H7 (cell line): ENCODE data around the gene TMEM63A. TPM values are rescaled to one million over a fixed set of nuclear protein-coding genes. Genes with fewer than 3 reads are reported as not detected.
A peak's percentile ranks its signal among the peaks of the same experiment; 100 is the strongest.

Experiments
- DNase-seq: peaks from one replicate; pipeline ENCODE4 v3.0.0; 2012
- H3K27me3 ChIP-seq: 2 replicates; pipeline ENCODE4 v1.6.0; 2011; ENCODE audit warnings: mild to moderate bottlenecking, low read length; ENCODE audit not compliant: control insufficient read depth, insufficient read depth
- H3K36me3 ChIP-seq: replicated peaks from 2 replicates; pipeline ENCODE4 v1.5.1; 2011; ENCODE audit warnings: low read length; ENCODE audit not compliant: control insufficient read depth, insufficient read depth
- H3K4me3 ChIP-seq: 2 replicates; pipeline ENCODE4 v1.5.1; 2011; ENCODE audit warnings: low read depth, mild to moderate bottlenecking, control low read depth, low read length, moderate library complexity; ENCODE audit not compliant: insufficient read depth
- total RNA-seq: library from RNA; depleted of rRNA; stranded (reverse); fragments of >200 nt; shearing (Covaris generic); gene quantifications from 2 replicates; pipeline ENCODE4 v1.2.3, GENCODE V29; 2014

Gene TMEM63A
- total RNA-seq, 1 experiment from 2014 or later, result 101 TPM

DNA sequence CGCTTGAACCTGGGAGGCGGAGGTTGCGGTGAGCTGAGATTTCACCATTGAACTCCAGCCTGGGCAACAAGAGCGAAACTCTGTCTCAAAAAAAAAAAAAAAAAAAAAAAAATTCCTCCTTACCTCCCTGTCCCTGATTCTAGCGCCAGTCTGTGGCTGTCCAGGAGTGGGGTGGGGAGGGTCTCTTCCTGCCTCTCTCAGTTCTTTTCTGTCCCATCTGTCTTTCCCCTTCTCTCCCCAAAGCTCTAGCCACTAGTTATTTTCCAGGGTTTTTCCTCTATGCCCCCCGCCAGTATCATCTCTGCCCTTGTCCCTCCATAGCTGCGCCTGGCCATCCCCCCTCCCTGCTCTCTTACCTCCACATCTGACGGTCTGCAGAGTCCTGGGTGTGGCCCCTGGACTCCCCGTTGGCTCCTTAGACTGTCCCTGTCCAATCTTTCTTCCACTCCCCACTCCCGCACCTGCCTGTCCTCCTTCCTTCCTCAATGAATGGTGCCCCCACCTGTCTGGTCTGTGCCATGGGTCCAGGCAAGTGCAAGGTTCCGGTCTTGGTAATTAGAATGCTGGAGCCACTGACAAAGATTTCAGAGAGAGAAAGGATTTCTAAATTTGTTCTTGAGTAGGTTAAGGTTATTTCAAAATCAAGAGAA is 1.6 kb upstream of the TMEM63A start:
- DNase-seq, result no peak
- Histone ChIP-seq H3K27me3 (no peaks in the 10 kb centered on the region), H3K4me3 (peak overlapping the region; percentile 97), H3K36me3 (peaks cover 25% of the 10 kb centered on the region)

DNA sequence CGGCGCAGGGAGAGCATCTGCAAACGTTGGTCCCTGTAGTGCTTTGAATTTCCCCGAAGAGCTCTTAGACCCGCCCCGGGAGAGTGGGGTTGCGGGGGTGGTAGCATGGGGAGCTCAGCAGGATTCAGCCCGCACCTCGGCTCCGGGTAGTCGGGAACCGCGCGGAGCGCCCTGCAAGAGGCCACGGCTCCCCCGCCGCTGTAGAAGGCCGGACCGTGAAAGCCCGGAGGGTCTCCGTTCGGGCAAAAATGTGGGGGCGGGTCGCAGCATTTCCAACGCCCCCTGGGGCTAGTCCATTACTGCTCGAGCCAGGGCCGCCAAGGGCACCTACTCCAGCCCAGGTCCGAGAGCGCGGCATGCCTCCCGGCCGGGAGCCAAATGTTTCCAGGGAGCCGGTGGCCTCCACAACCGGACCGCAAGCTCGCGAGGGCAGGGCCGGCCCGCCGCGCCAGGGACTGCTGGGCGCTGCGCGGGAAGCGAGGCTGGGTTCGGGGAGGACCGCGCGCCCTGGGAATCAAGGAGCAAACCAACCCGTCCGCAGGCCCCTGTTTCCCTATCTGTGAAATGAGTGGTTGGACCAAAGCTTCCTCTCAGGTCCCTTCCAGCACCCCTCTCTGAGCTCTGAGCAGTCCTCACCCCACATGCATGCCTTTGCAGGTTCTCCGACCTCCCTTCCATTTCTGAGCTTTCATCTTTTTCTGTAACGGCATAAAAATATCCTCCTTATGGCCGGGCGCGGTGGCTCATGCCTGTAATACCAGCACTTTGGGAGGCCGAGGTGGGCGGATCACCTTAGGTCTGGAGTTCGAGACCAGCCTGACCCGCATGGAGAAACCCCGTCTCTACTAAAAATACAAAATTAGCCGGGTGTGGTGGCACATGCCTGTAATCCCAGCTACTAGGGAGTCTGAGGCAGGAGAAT is 775 bp upstream of the TMEM63A start:
- Histone ChIP-seq H3K4me3 (peak overlapping the region; percentile 97), H3K36me3 (peaks cover 25% of the 10 kb centered on the region), H3K27me3 (no peaks in the 10 kb centered on the region)
- DNase-seq, result peak; percentile 81

- no peaks in the 10 kb centered on the region for H3K27me3 ChIP-seq
- peak; percentile 77 for DNase-seq
Observed at GRCh38 chr1:225881081-225881958, 860 bp downstream of the TMEM63A start.

GRCh38 chr1:225880636-225881035 is 1.5 kb downstream of the TMEM63A start:
- Histone ChIP-seq H3K4me3 (peak overlapping the region; percentile 20; the same call in 1 of the 2 replicates), H3K36me3 (peaks cover 32% of the 10 kb centered on the region), H3K27me3 (no peaks in the 10 kb centered on the region)
- no peak for DNase-seq

More at GRCh38 chr1:225881081-225881958, 860 bp downstream of the TMEM63A start:
- peaks cover 29% of the 10 kb centered on the region for H3K36me3 ChIP-seq
- H3K4me3 ChIP-seq, result peak overlapping the region; percentile 97

DNA sequence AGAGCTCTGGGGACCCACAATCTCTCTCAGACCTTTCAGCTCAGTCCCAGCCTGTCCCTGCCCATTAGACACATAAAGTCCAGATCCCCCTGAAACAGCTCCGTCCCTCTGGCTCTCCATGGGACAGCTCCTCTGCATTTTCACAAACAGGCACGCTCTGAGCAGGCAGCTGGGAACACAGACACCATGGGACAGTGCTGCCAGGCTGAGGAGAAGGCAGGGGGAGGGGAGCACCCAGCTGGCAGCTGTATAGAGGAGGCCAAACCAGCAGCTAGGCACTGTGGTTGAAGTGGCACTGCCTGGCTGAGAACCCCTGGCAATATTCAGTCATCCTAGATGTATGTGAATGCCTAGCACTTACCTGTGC is 2.0 kb downstream of the TMEM63A start:
- H3K36me3 ChIP-seq, result peaks cover 36% of the 10 kb centered on the region
- H3K4me3 ChIP-seq, result peak overlapping the region; percentile 20; the same call in 1 of the 2 replicates
- no peak for DNase-seq
- no peaks in the 10 kb centered on the region for H3K27me3 ChIP-seq

GRCh38 chr1:225879521-225880221 is 2.5 kb downstream of the TMEM63A start:
- no peak for DNase-seq
- Histone ChIP-seq H3K36me3 (peaks cover 39% of the 10 kb centered on the region), H3K4me3 (peak overlapping the region; percentile 20; the same call in 1 of the 2 replicates), H3K27me3 (no peaks in the 10 kb centered on the region)

- no peaks in the 10 kb centered on the region for H3K27me3 ChIP-seq
Observed at GRCh38 chr1:225878282-225878681, 3.9 kb downstream of the TMEM63A start.

DNA sequence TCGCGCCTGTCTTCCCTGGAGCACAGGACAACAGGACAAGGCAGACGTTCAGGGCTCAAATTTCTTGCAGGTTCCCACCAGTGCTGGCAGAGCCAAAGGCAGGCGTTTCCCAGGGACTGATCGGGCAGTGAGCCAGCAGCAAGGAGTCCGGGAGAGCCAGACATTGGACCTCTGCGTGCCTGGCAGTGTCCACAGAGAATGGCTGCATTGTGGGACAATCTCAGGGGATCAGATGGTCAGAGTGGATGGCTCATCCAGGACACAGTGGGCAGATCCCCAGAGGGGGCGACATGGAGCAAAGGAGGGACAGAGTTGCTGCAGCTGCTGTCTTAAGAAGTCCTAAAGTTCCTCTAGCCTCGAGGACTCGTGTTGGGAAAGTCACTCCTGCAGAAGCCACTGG is 4.6 kb downstream of the TMEM63A start:
- Histone ChIP-seq H3K4me3 (no peak overlapping the region), H3K36me3 (peaks cover 52% of the 10 kb centered on the region), H3K27me3 (no peaks in the 10 kb centered on the region)
- DNase-seq, result peak; percentile 82

More at GRCh38 chr1:225878282-225878681, 3.9 kb downstream of the TMEM63A start:
- DNase-seq, result no peak
- Histone ChIP-seq H3K36me3 (peaks cover 49% of the 10 kb centered on the region), H3K4me3 (no peak overlapping the region)

DNA sequence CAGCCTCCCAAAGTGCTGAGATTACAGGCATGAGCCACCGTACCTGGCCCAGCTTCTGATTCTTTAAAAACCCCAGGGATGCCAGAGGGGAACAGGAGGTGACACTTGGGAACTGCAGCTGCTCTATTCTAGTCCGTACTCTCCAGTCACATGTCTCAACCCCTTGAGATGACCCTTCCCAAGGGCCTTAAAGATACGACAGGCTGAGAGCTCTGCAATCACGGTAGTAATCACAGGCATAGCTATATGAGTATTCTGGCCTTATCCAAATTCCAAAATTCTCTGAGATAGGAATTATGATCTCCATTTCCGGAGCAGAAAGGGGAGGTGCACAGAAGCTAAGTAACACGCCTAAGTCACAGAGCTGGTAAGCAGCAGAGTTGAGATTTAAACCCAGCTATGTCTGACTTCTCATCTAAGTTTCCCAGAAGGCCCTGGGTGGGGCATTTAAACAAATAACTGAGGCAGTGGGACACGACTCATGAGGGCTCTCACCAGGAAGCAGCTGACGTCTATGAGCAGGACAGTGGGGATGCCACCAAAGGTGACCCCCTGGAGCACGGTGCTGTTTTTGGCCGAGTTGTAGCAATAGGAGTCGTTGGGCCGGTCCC is 5.2 kb downstream of the TMEM63A start:
- Histone ChIP-seq H3K4me3 (no peak overlapping the region), H3K36me3 (peaks cover 56% of the 10 kb centered on the region), H3K27me3 (no peaks in the 10 kb centered on the region)
- no peak for DNase-seq

- no peak for DNase-seq
- H3K36me3 ChIP-seq, result peaks cover 61% of the 10 kb centered on the region
- H3K27me3 ChIP-seq, result no peaks in the 10 kb centered on the region
- no peak overlapping the region for H3K4me3 ChIP-seq
Observed at GRCh38 chr1:225875044-225875815, 7.0 kb downstream of the TMEM63A start.

GRCh38 chr1:225874431-225874830 is 7.7 kb downstream of the TMEM63A start:
- Histone ChIP-seq H3K27me3 (no peaks in the 10 kb centered on the region), H3K4me3 (no peak overlapping the region), H3K36me3 (peaks cover 58% of the 10 kb centered on the region)
- no peak for DNase-seq

DNA sequence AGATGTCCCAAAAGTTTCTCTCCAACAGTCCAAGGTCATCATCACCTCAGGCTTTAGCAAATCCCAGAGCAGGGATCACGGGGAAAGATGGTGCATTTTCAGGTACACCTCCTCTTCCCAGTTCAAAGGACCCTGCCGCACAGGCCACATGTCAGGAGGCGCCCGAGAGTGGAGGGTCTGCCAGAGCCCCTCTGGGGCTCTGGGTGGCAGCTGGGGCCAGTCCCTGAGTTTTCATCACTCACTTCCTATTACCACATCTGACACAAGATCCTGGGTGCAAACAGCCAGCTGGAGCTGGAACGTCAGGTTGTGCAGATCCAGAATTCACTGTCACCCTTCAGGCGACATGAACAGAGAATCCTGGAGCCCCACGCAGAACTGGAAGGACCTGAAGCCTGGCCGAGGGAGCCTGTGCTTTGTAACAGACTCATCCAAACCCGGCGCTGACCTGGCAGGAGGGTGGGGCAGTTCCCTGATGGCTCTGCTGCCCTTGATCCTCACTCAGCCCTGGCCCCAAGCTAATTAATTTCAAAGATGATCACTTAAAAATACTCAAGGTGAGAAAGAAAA is 8.8 kb downstream of the TMEM63A start:
- Histone ChIP-seq H3K4me3 (no peak overlapping the region), H3K27me3 (no peaks in the 10 kb centered on the region), H3K36me3 (peaks cover 57% of the 10 kb centered on the region)
- DNase-seq, result no peak

DNA sequence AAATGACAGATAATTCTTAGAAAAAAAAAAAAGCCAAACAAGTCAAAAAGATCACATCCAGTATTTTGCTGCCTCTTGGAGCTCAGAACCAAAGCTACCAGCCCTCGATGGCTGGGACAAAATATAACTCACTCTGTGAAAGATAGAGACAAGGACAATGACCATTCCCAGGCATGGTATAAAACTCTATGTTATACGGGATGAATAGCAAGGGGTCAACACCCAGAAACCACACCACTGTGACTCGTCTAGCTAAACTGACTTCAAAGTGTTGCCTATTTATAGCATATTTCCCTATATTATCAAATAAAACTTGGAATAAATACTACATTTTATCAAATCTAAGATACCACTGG is 10.1 kb downstream of the TMEM63A start:
- DNase-seq, result no peak
- peaks cover 60% of the 10 kb centered on the region for H3K36me3 ChIP-seq
- no peaks in the 10 kb centered on the region for H3K27me3 ChIP-seq
- H3K4me3 ChIP-seq, result no peak overlapping the region
